Cardiac muscle cell (in vitro differentiated cells and primary cell): ENCODE measurements around the gene POC1A. TPM values are rescaled to one million over a fixed set of nuclear protein-coding genes. Genes with fewer than 3 reads are reported as not detected.

ENCODE experiments used
- DNase-seq, 2 donors: peaks; one replicate each; pipeline versions ENCODE4 v3.0.0 to v3.0.0-alpha.2; 2010 to 2017; ENCODE audit warnings: low read depth in 1 of 2, low spot score in 1 of 2
- H3K27ac ChIP-seq: fragments of 200-600 bp; sonication (generic); 2 replicates; pipeline ENCODE4 v1.5.1; 2016
- H3K27me3 ChIP-seq: fragments of 200-600 bp; sonication (generic); 2 replicates; pipeline ENCODE4 v1.6.0; 2016; ENCODE audit warnings: control low read depth
- H3K36me3 ChIP-seq: fragments of 200-600 bp; sonication (generic); 2 replicates; pipeline ENCODE4 v1.5.1; 2016; ENCODE audit warnings: control low read depth
- H3K4me1 ChIP-seq: fragments of 200-600 bp; sonication (generic); 2 replicates; pipeline ENCODE4 v1.8.1; 2017; ENCODE audit warnings: low read depth, mild to moderate bottlenecking, mixed run types
- H3K4me3 ChIP-seq: fragments of 200-600 bp; sonication (generic); 2 replicates; pipeline ENCODE4 v1.5.1; 2016; ENCODE audit warnings: mild to moderate bottlenecking
- H3K9me3 ChIP-seq: fragments of 200-600 bp; sonication (generic); 2 replicates; pipeline ENCODE4 v1.5.1; 2017; ENCODE audit warnings: low read depth, mild to moderate bottlenecking, control low read depth
- CTCF ChIP-seq: IDR thresholded peaks from 2 replicates; pipeline ENCODE4 v1.5.1; 2012; ENCODE audit warnings: low read depth, mild to moderate bottlenecking, low read length
- polyA plus RNA-seq: library from polyadenylated mRNA; unstranded; fragments of >200 nt; fragmentation: Nextera tagmentation; extraction: Ambion mirVana; gene quantifications from 2 replicates; pipeline ENCODE4 v1.2.1, GENCODE V29; 2016
- total RNA-seq: library from RNA; depleted of rRNA; stranded (reverse); fragments of >200 nt; gene quantifications from 2 replicates; pipeline ENCODE4 v1.2.3, GENCODE V29; 2016

The POC1A gene
- total and polyA plus RNA-seq, 2 experiments from 2014 or later: 10.6 to 12.4 TPM

DNA sequence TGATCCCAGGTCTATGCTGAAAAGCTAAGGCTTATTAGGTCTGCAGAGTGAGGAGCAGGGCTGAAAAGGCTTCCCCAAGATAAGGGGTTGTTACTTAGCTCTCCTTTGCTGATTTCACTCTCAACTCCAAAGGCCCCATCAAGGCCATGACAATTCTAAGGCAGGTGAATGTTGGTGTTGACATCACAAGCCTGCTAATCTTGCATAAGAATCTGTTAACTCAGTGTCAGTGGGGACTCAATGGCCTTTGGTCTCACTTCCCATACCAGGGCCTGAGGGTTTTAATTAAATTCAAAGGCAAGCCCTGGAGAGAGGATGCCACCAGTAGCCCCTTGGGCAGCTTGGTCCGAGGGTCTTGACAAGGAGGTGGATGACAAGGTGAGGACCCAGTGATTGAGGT is 34.3 kb upstream of the POC1A start:
- no peak for DNase-seq
- Histone ChIP-seq H3K9me3 (no peaks in the 10 kb centered on the region), H3K4me1 (peaks cover 18% of the 10 kb centered on the region), H3K27ac (peak overlapping the region; percentile 56), H3K4me3 (no peak overlapping the region), H3K27me3 (no peaks in the 10 kb centered on the region), H3K36me3 (no peaks in the 10 kb centered on the region)
- TF ChIP-seq CTCF: no peak

DNA sequence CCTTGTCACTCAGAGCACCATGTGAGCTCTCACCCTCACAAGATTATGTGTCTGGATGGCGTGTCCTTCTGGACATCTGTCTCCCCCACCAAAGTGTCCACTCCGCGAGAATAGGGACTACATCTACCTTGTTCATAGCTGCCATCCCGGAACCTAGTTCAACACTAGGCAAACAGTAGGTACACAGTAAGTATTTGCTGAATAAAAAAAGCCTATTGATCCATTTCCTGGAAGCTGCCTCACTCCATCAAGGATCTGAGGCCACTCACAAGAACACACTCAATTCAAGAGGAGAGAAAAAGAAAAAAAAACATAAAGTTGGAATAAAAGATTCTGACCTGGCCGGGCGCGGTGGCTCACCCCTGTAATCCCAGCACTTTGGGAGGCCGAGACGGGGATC is 32.5 kb upstream of the POC1A start:
- Histone ChIP-seq H3K27me3 (no peaks in the 10 kb centered on the region), H3K4me3 (no peak overlapping the region), H3K27ac (no peak overlapping the region), H3K4me1 (peaks cover 24% of the 10 kb centered on the region), H3K9me3 (no peaks in the 10 kb centered on the region), H3K36me3 (no peaks in the 10 kb centered on the region)
- TF ChIP-seq CTCF: no peak
- no peak for DNase-seq

DNA sequence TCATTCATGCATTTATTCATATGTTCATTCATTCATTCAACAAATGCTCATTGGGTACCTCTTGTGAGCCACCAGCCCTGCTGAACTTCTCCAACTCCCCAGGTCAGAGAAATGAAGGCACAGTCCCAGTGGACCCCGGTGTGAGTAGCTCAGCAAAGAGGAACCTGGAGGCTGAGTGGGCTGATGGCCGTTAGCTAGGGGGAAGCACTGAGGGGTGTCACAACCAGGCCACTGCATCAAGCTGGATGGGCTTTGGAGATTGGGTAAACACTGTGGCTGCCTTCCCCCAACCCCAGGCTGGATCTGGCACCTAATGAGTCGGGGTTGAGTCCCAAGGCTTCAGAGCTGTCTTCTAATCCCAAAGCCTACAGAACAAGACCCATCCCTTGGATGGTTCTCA is 31.6 kb upstream of the POC1A start:
- DNase-seq: no peak
- H3K4me3 ChIP-seq: no peak overlapping the region

DNA sequence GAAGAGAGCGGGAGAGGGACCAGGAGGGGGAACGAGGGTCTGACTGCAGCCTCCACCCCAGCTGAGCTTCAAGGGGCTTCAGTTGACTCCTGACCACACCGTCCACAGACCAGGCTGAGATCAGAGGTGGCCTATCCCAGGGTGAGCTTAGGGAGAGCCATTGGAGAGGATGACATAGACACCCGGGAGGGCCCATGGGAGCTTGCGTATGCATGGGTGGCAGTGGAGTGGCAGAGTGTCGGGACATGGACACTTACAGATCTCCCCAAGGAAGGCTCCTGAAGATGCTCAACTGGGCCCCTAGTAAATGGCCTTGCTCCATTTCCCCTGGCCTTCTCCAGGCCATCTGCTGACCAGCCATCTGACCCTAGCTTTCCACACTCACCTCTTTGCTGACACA is 31.1 kb upstream of the POC1A start:
- no peak for TF ChIP-seq CTCF
- Histone ChIP-seq H3K27me3 (no peaks in the 10 kb centered on the region), H3K36me3 (no peaks in the 10 kb centered on the region), H3K4me1 (peaks cover 15% of the 10 kb centered on the region), H3K9me3 (no peaks in the 10 kb centered on the region), H3K27ac (no peak overlapping the region), H3K4me3 (no peak overlapping the region)
- no peak for DNase-seq

More for the DNA sequence above, 31.6 kb upstream of the POC1A start:
- no peak for TF ChIP-seq CTCF
- Histone ChIP-seq H3K4me1 (peaks cover 19% of the 10 kb centered on the region), H3K36me3 (no peaks in the 10 kb centered on the region), H3K9me3 (no peaks in the 10 kb centered on the region), H3K27ac (no peak overlapping the region), H3K27me3 (no peaks in the 10 kb centered on the region)

- no peak for DNase-seq
- no peaks in the 10 kb centered on the region for H3K36me3 ChIP-seq
- H3K9me3 ChIP-seq: no peaks in the 10 kb centered on the region
- H3K4me1 ChIP-seq: peaks cover 15% of the 10 kb centered on the region
- H3K27ac ChIP-seq: no peak overlapping the region
- H3K4me3 ChIP-seq: no peak overlapping the region
- no peak for TF ChIP-seq CTCF
- H3K27me3 ChIP-seq: no peaks in the 10 kb centered on the region
These were observed 30.5 kb upstream of the POC1A start for GRCh38 chr3:52184690-52185089.
